Measurements from ENCODE around the gene GIMAP5. TPM values are rescaled to one million over a fixed set of nuclear protein-coding genes. Genes with fewer than 3 reads are reported as not detected.

The GIMAP5 gene
- total RNA-seq, 1 experiment from 2014 or later = not detected

GRCh38 chr7:150784954-150785353, 47.7 kb downstream of the GIMAP5 start:
- TF ChIP-seq EZH2 (IDR thresholded peaks at IDR 0.05; ENCODE audit: low read length, unreplicated experiment) (no peak), CTCF (conservative IDR thresholded peaks at IDR 0.05; ENCODE audit: low read depth, low read length) (no peak), EZH2phosphoT487 (IDR thresholded peaks at IDR 0.05; ENCODE audit: borderline replicate concordance, low read length) (no peak)
- no peak overlapping the region for H2AFZ ChIP-seq (ENCODE audit: low read length)
- H3K27ac ChIP-seq (ENCODE audit: low read length) = no peak overlapping the region
- H4K20me1 ChIP-seq (ENCODE audit: low read length) = no peaks in the 10 kb centered on the region
- no peak overlapping the region for H3K4me3 ChIP-seq (ENCODE audit: low read length)
- POLR2A ChIA-PET (ENCODE audit: unreplicated experiment) = no interaction called here
- CTCF ChIA-PET = no interaction called here
- H3K79me2 ChIP-seq (ENCODE audit: low read length) = no peaks in the 10 kb centered on the region
- no peak for ATAC-seq
- no peak for DNase-seq
- intact Hi-C loops (cut with micrococcal nuclease) = no loop called here
- H3K27me3 ChIP-seq (ENCODE audit: low read length) = peaks cover 76% of the 10 kb centered on the region
- no TSS peak for BruUV-seq (replicated peaks)
- H3K9me3 ChIP-seq (ENCODE audit: low read length) = no peaks in the 10 kb centered on the region
- H3K36me3 ChIP-seq (ENCODE audit: low read depth, low read length) = no peaks in the 10 kb centered on the region
- H3K4me2 ChIP-seq (ENCODE audit: low read length) = no peak overlapping the region
- no peaks in the 10 kb centered on the region for H3K4me1 ChIP-seq (ENCODE audit: insufficient read depth, low read length)
- no peaks in the 10 kb centered on the region for H3F3A ChIP-seq (ENCODE audit: low read length, unreplicated experiment)
- no peaks in the 10 kb centered on the region for H3K9me2 ChIP-seq (replicated peaks; ENCODE audit: low read length)
- no peak overlapping the region for H3K9ac ChIP-seq (ENCODE audit: low read length)

GRCh38 chr7:150787321-150788281, 50.4 kb downstream of the GIMAP5 start:
- Histone ChIP-seq H3K9ac (ENCODE audit: low read length) (no peak overlapping the region), H3F3A (ENCODE audit: low read length, unreplicated experiment) (no peaks in the 10 kb centered on the region), H3K4me2 (ENCODE audit: low read length) (no peak overlapping the region), H2AFZ (ENCODE audit: low read length) (no peak overlapping the region), H3K27ac (ENCODE audit: low read length) (no peak overlapping the region), H3K4me1 (ENCODE audit: insufficient read depth, low read length) (no peaks in the 10 kb centered on the region), H3K27me3 (ENCODE audit: low read length) (peaks cover 92% of the 10 kb centered on the region), H3K4me3 (ENCODE audit: low read length) (no peak overlapping the region), H3K9me3 (ENCODE audit: low read length) (no peaks in the 10 kb centered on the region), H3K9me2 (replicated peaks; ENCODE audit: low read length) (no peaks in the 10 kb centered on the region), H3K36me3 (ENCODE audit: low read depth, low read length) (no peaks in the 10 kb centered on the region), H3K79me2 (ENCODE audit: low read length) (no peaks in the 10 kb centered on the region), H4K20me1 (ENCODE audit: low read length) (no peaks in the 10 kb centered on the region)
- TF ChIP-seq CTCF (conservative IDR thresholded peaks at IDR 0.05; ENCODE audit: low read depth, low read length) = no peak
- no peak for TF ChIP-seq EZH2phosphoT487 (IDR thresholded peaks at IDR 0.05; ENCODE audit: borderline replicate concordance, low read length)
- TF ChIP-seq EZH2 (IDR thresholded peaks at IDR 0.05; ENCODE audit: low read length, unreplicated experiment) = no peak
- POLR2A ChIA-PET (ENCODE audit: unreplicated experiment) = interaction anchor here (0.5 kb wide), 1 partner anchor 140 kb away, joined by 3 read pairs; no protein-coding TSS in a partner anchor
- no peak for ATAC-seq
- intact Hi-C loops (cut with micrococcal nuclease) = no loop called here
- BruUV-seq (replicated peaks) = no TSS peak
- CTCF ChIA-PET = no interaction called here
- DNase-seq = no peak
